ENCODE measurements around the gene CGB2. TPM values are rescaled to one million over a fixed set of nuclear protein-coding genes. Genes with fewer than 3 reads are reported as not detected.
"Not testable (repeated sequence)": the region's sequence is repeated elsewhere in the genome, so short reads cannot be mapped to it uniquely, and the experiment has no call there.

CGB2 gene
- total and polyA plus RNA-seq, 2 donors (not counting 1 experiment from before 2014, with no cell fraction given): not detected

- H3K9me3 Mint-ChIP-seq (ENCODE audit: insufficient read depth); H3K27ac ChIP-seq (ENCODE audit: low read length in 2 of 2); H3K36me3 ChIP-seq (replicated peaks in 1 of 2; ENCODE audit: control extremely low read depth in 1 of 2, control insufficient read depth in 1 of 2, extremely low read depth in 1 of 2, insufficient read depth in 2 of 2, low read length in 1 of 2); H3K4me1 ChIP-seq (ENCODE audit: control insufficient read depth in 2 of 2, insufficient read depth in 2 of 2, low read length in 2 of 2); H3K9me3 ChIP-seq (ENCODE audit: control extremely low read depth in 1 of 3, control insufficient read depth in 2 of 3, insufficient read depth in 1 of 3, low read length in 2 of 3); H3K4me3 ChIP-seq (ENCODE audit: control extremely low read depth in 1 of 5, extremely low read depth in 1 of 5, insufficient read depth in 1 of 5, low read depth in 2 of 5, low read length in 4 of 5); H2AFZ ChIP-seq (ENCODE audit: insufficient read depth, low read depth, low read length, poor library complexity, severe bottlenecking); H3K27me3 Mint-ChIP-seq; H3K4me1 Mint-ChIP-seq; H4K20me1 ChIP-seq (ENCODE audit: control insufficient read depth, insufficient read depth, low read length, poor library complexity, severe bottlenecking); H3K9ac ChIP-seq (ENCODE audit: low read length); ATAC-seq (ENCODE audit: low read depth); H3K4me2 ChIP-seq (replicated peaks; ENCODE audit: low read depth, low read length, poor library complexity, severe bottlenecking); intact Hi-C loops (cut with micrococcal nuclease); H3K27me3 ChIP-seq (replicated peaks in 1 of 4; ENCODE audit: control extremely low read depth in 1 of 4, control insufficient read depth in 3 of 4, insufficient read depth in 4 of 4, low read length in 3 of 4); H3K4me3 Mint-ChIP-seq; H3K79me2 ChIP-seq (ENCODE audit: control insufficient read depth, insufficient read depth, low read length); POLR2A ChIA-PET; CTCF ChIA-PET: not testable (repeated sequence)
- H3K27ac Mint-ChIP-seq: peak within 1 kb of the TSS; percentile 26
- TF ChIP-seq CTCF (IDR thresholded peaks at IDR 0.05): peak; percentile 43
- WGBS (ENCODE audit: insufficient coverage): 49% methylated on average over 9 of the region's 18 CpGs
- DNase-seq: peak; percentile 22
Observed at GRCh38 chr19:49036815-49037214, 5.1 kb downstream of the CGB2 start, which contains the start of gene CGB1. CGB1 (minus strand) TSS chr19:49036895; CDS start chr19:49036711, 184 bp downstream.

GRCh38 chr19:49038111-49038510, 6.4 kb downstream of the CGB2 start:
- H3K27ac ChIP-seq (ENCODE audit: low read length in 2 of 2); H3K4me1 ChIP-seq (ENCODE audit: control insufficient read depth in 2 of 2, insufficient read depth in 2 of 2, low read length in 2 of 2); H3K36me3 ChIP-seq (replicated peaks in 1 of 2; ENCODE audit: control extremely low read depth in 1 of 2, control insufficient read depth in 1 of 2, extremely low read depth in 1 of 2, insufficient read depth in 2 of 2, low read length in 1 of 2); H3K4me1 Mint-ChIP-seq; H3K9me3 ChIP-seq (ENCODE audit: control extremely low read depth in 1 of 3, control insufficient read depth in 2 of 3, insufficient read depth in 1 of 3, low read length in 2 of 3); H3K27me3 ChIP-seq (replicated peaks in 1 of 4; ENCODE audit: control extremely low read depth in 1 of 4, control insufficient read depth in 3 of 4, insufficient read depth in 4 of 4, low read length in 3 of 4); H3K9me3 Mint-ChIP-seq (ENCODE audit: insufficient read depth); intact Hi-C loops (cut with micrococcal nuclease); H3K4me3 ChIP-seq (ENCODE audit: control extremely low read depth in 1 of 5, extremely low read depth in 1 of 5, insufficient read depth in 1 of 5, low read depth in 2 of 5, low read length in 4 of 5); POLR2A ChIA-PET; H3K4me3 Mint-ChIP-seq; DNase-seq; ATAC-seq (ENCODE audit: low read depth); H2AFZ ChIP-seq (ENCODE audit: insufficient read depth, low read depth, low read length, poor library complexity, severe bottlenecking); H3K79me2 ChIP-seq (ENCODE audit: control insufficient read depth, insufficient read depth, low read length); H3K27ac Mint-ChIP-seq; H4K20me1 ChIP-seq (ENCODE audit: control insufficient read depth, insufficient read depth, low read length, poor library complexity, severe bottlenecking); H3K4me2 ChIP-seq (replicated peaks; ENCODE audit: low read depth, low read length, poor library complexity, severe bottlenecking); H3K9ac ChIP-seq (ENCODE audit: low read length): not testable (repeated sequence)
- CTCF ChIA-PET: interaction anchor here (0.6 kb wide), 1 partner anchor 34 kb away, joined by 3 read pairs; no protein-coding TSS in a partner anchor
- WGBS (ENCODE audit: insufficient coverage): 100% methylated on average over 1 of the region's 8 CpGs
- H3K27me3 Mint-ChIP-seq: peaks cover 11% of the 10 kb centered on the region

- H3K4me1 ChIP-seq (ENCODE audit: control insufficient read depth in 2 of 2, insufficient read depth in 2 of 2, low read length in 2 of 2); H3K9me3 Mint-ChIP-seq (ENCODE audit: insufficient read depth); H3K4me3 Mint-ChIP-seq; H3K4me3 ChIP-seq (ENCODE audit: control extremely low read depth in 1 of 5, extremely low read depth in 1 of 5, insufficient read depth in 1 of 5, low read depth in 2 of 5, low read length in 4 of 5); DNase-seq; CTCF ChIA-PET; H3K9ac ChIP-seq (ENCODE audit: low read length); ATAC-seq (ENCODE audit: low read depth); H3K4me1 Mint-ChIP-seq; intact Hi-C loops (cut with micrococcal nuclease); H3K36me3 ChIP-seq (replicated peaks in 1 of 2; ENCODE audit: control extremely low read depth in 1 of 2, control insufficient read depth in 1 of 2, extremely low read depth in 1 of 2, insufficient read depth in 2 of 2, low read length in 1 of 2); H3K27me3 ChIP-seq (replicated peaks in 1 of 4; ENCODE audit: control extremely low read depth in 1 of 4, control insufficient read depth in 3 of 4, insufficient read depth in 4 of 4, low read length in 3 of 4); H3K4me2 ChIP-seq (replicated peaks; ENCODE audit: low read depth, low read length, poor library complexity, severe bottlenecking); H3K79me2 ChIP-seq (ENCODE audit: control insufficient read depth, insufficient read depth, low read length); H3K9me3 ChIP-seq (ENCODE audit: control extremely low read depth in 1 of 3, control insufficient read depth in 2 of 3, insufficient read depth in 1 of 3, low read length in 2 of 3); H2AFZ ChIP-seq (ENCODE audit: insufficient read depth, low read depth, low read length, poor library complexity, severe bottlenecking); POLR2A ChIA-PET; H3K27ac ChIP-seq (ENCODE audit: low read length in 2 of 2); H4K20me1 ChIP-seq (ENCODE audit: control insufficient read depth, insufficient read depth, low read length, poor library complexity, severe bottlenecking); H3K27ac Mint-ChIP-seq: not testable (repeated sequence)
- peaks cover 12% of the 10 kb centered on the region for H3K27me3 Mint-ChIP-seq
- 88% methylated on average over 25 of the region's 26 CpGs for WGBS (ENCODE audit: insufficient coverage)
Observed at GRCh38 chr19:49038557-49039276, 7.0 kb downstream of the CGB2 start.

Data from B cell (primary cell).